Mesenchymal stem cell (in vitro differentiated cells and primary cell): ENCODE measurements around the gene CNOT6L.

ENCODE experiments used
- DNase-seq: peaks from one replicate; pipeline ENCODE4 v3.0.0-alpha.2; 2013
- H2AFZ ChIP-seq: one replicate; pipeline ENCODE4 v1.6.1; 2013; ENCODE audit warnings: low read depth, mild to moderate bottlenecking, control low read depth, inconsistent platforms, low read length, moderate library complexity
- H2AK5ac ChIP-seq: 2 replicates; pipeline ENCODE4 v1.6.1; 2013; ENCODE audit warnings: low read length, moderate library complexity, mild to moderate bottlenecking, inconsistent platforms; ENCODE audit not compliant: severe bottlenecking
- H2BK120ac ChIP-seq: one replicate; pipeline ENCODE4 v1.6.1; 2013; ENCODE audit warnings: low read depth, mild to moderate bottlenecking, inconsistent platforms, low read length, moderate library complexity
- H2BK12ac ChIP-seq, 2 experiments: one replicate each; pipeline ENCODE4 v1.6.1; 2013; ENCODE audit warnings: inconsistent platforms in 2 of 2, low read length in 2 of 2, mild to moderate bottlenecking in 2 of 2, moderate library complexity in 2 of 2, control low read depth in 1 of 2
- H2BK15ac ChIP-seq: one replicate; pipeline ENCODE4 v1.6.1; 2013; ENCODE audit warnings: mild to moderate bottlenecking, low read depth, inconsistent platforms; ENCODE audit not compliant: poor library complexity, severe bottlenecking
- H2BK5ac ChIP-seq: 2 replicates; pipeline ENCODE4 v1.6.1; 2013; ENCODE audit warnings: low read depth, mild to moderate bottlenecking, low read length, control low read depth, inconsistent platforms; ENCODE audit not compliant: poor library complexity, severe bottlenecking
- H3K14ac ChIP-seq, 2 experiments: one replicate each; pipeline ENCODE4 v1.6.1; 2013; ENCODE audit warnings: inconsistent platforms in 2 of 2, low read length in 2 of 2, control low read depth in 1 of 2, mild to moderate bottlenecking in 1 of 2, moderate library complexity in 1 of 2
- H3K18ac ChIP-seq, 2 experiments: one replicate each; pipeline ENCODE4 v1.6.1; 2013; ENCODE audit warnings: inconsistent platforms in 2 of 2, low read length in 2 of 2, control low read depth in 1 of 2, low read depth in 1 of 2, mild to moderate bottlenecking in 1 of 2
- H3K23ac ChIP-seq, 2 experiments: one replicate each; pipeline ENCODE4 v1.6.1; 2013; ENCODE audit warnings: inconsistent platforms in 2 of 2, low read length in 2 of 2, mild to moderate bottlenecking in 2 of 2, moderate library complexity in 2 of 2, control low read depth in 1 of 2
- H3K27ac ChIP-seq: 2 replicates; pipeline ENCODE4 v1.5.1; 2013; ENCODE audit warnings: mild to moderate bottlenecking, moderate library complexity, low read length, control low read depth, inconsistent platforms; ENCODE audit not compliant: poor library complexity, severe bottlenecking
- H3K27me3 ChIP-seq, 2 experiments: 2 replicates each; pipeline versions ENCODE4 v1.6.1 to v1.7.0; 2013; ENCODE audit warnings: low read length in 2 of 2, mild to moderate bottlenecking in 2 of 2, moderate library complexity in 2 of 2, control low read depth in 1 of 2, inconsistent platforms in 1 of 2; ENCODE audit not compliant: control insufficient read depth in 1 of 2, insufficient read depth in 1 of 2
- H3K36me3 ChIP-seq, 2 experiments: 2 replicates each; pipeline versions ENCODE4 v1.6.1 to v1.7.0; 2013; ENCODE audit warnings: low read length in 2 of 2, control low read depth in 1 of 2, inconsistent platforms in 1 of 2, low read depth in 1 of 2, mild to moderate bottlenecking in 1 of 2; ENCODE audit not compliant: insufficient read depth in 2 of 2, control insufficient read depth in 1 of 2
- H3K4ac ChIP-seq, 2 experiments: one replicate each; pipeline ENCODE4 v1.6.1; 2013; ENCODE audit warnings: inconsistent platforms in 2 of 2, low read length in 2 of 2, mild to moderate bottlenecking in 2 of 2, moderate library complexity in 2 of 2, control low read depth in 1 of 2, low read depth in 1 of 2
- H3K4me1 ChIP-seq: 2 replicates; pipeline ENCODE4 v1.6.1; 2013; ENCODE audit warnings: low read depth, low read length, control low read depth; ENCODE audit not compliant: control insufficient read depth, insufficient read depth
- H3K4me2 ChIP-seq: 2 replicates; pipeline ENCODE4 v1.6.1; 2013; ENCODE audit warnings: low read length, mild to moderate bottlenecking, inconsistent platforms; ENCODE audit not compliant: poor library complexity, severe bottlenecking
- H3K4me3 ChIP-seq, 2 experiments: 2 replicates each; pipeline versions ENCODE4 v1.5.1 to v1.7.0; 2013; ENCODE audit warnings: low read length in 2 of 2, mild to moderate bottlenecking in 2 of 2, control low read depth in 1 of 2, low read depth in 1 of 2; ENCODE audit not compliant: insufficient read depth in 1 of 2
- H3K79me1 ChIP-seq: replicated peaks from 2 replicates; pipeline ENCODE4 v1.6.1; 2013; ENCODE audit warnings: mild to moderate bottlenecking, control low read depth, low read length, inconsistent platforms; ENCODE audit not compliant: poor library complexity, severe bottlenecking
- H3K9ac ChIP-seq: 2 replicates; pipeline ENCODE4 v1.7.0; 2013; ENCODE audit warnings: mild to moderate bottlenecking, low read length, moderate library complexity
- H3K9me3 ChIP-seq: 2 replicates; pipeline ENCODE4 v1.7.0; 2013; ENCODE audit warnings: mild to moderate bottlenecking, low read length; ENCODE audit not compliant: control insufficient read depth
- H4K8ac ChIP-seq: one replicate; pipeline ENCODE4 v1.6.1; 2013; ENCODE audit warnings: inconsistent platforms, mild to moderate bottlenecking, low read length, moderate library complexity
- H4K91ac ChIP-seq: one replicate; pipeline ENCODE4 v1.6.1; 2013; ENCODE audit warnings: mild to moderate bottlenecking, low read length, inconsistent platforms
- WGBS: methylation state at CpG from one replicate; pipeline ENCODE4 v1.1.7; 2013; ENCODE audit warnings: mixed read lengths; 5-methylcytosine and 5-hydroxymethylcytosine counted together

CNOT6L gene

DNA sequence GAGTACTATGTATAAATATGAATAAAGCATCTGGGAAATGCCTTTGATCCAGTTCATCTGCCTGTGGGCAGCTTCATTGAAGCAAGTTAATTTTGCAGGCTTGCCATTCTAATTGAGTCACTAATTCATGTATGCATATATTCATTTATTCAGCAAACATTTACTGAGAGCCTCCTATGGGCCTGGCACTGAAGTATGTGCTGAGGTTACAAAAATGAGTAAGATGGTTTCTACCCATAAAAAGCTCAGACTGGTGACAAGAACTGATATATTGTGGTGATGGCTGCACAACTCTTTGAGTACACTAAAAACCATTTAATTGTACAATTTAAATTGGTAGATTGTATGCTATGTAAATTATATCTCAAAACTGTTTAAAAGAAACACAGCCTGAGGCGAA is 42.3 kb upstream of the CNOT6L start:
- 95% methylated on average over 1 of the region's 1 CpG for WGBS
- H3K4me1 ChIP-seq = peaks cover 2% of the 10 kb centered on the region
- H3K36me3 ChIP-seq = peaks cover 0 to 2% of the 10 kb centered on the region in 2 experiments
- no peaks in the 10 kb centered on the region for H3K9me3 ChIP-seq
- no peaks in the 10 kb centered on the region for H3K27me3 ChIP-seq
- H4K91ac ChIP-seq = no peak overlapping the region
- H3K4me3 ChIP-seq = peak overlapping the region in 1 of 2 experiments; percentile 98
- no peak overlapping the region for H2AK5ac ChIP-seq
- no peak overlapping the region for H3K18ac ChIP-seq
- H3K4me2 ChIP-seq = no peak overlapping the region
- DNase-seq = no peak
- no peak overlapping the region for H3K27ac ChIP-seq
- H3K4ac ChIP-seq = no peak overlapping the region
- H2BK120ac ChIP-seq = no peak overlapping the region
- no peak overlapping the region for H3K14ac ChIP-seq
- no peak overlapping the region for H2BK5ac ChIP-seq
- no peak overlapping the region for H4K8ac ChIP-seq
- H3K23ac ChIP-seq = no peak overlapping the region
- H2BK12ac ChIP-seq = no peak overlapping the region
- no peak overlapping the region for H2AFZ ChIP-seq
- peak overlapping the region; percentile 100 for H3K9ac ChIP-seq
- peaks cover 8% of the 10 kb centered on the region for H3K79me1 ChIP-seq
- H2BK15ac ChIP-seq = no peak overlapping the region

DNA sequence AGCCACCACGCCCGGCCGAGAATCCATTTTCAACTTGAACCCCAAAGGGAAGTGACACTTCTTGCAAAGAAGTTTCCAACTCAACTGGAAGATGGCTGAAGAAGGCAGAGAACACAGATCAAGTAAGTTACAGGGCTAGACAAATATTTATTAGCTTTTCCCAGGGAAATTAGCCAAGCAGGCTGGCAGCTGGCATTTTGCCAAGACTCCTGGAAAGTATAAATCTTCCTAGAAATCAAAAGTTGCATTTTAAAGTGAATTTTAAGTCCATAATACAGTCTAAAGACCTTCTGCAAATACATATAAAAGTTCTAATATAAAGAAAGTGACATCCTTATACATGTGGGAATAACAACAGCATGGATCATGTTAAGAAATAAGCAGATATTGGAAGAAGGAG is 40.1 kb upstream of the CNOT6L start:
- Histone ChIP-seq H2AFZ (no peak overlapping the region), H2BK12ac (no peak overlapping the region), H3K79me1 (no peaks in the 10 kb centered on the region), H3K18ac (no peak overlapping the region), H3K9ac (no peak overlapping the region), H3K27me3 (no peaks in the 10 kb centered on the region), H3K4ac (no peak overlapping the region), H3K27ac (no peak overlapping the region), H3K23ac (no peak overlapping the region), H4K8ac (no peak overlapping the region), H2BK15ac (no peak overlapping the region), H3K14ac (no peak overlapping the region), H3K4me1 (no peaks in the 10 kb centered on the region), H3K9me3 (no peaks in the 10 kb centered on the region), H3K36me3 (no peaks in the 10 kb centered on the region), H3K4me3 (no peak overlapping the region), H2AK5ac (no peak overlapping the region), H4K91ac (no peak overlapping the region), H2BK120ac (no peak overlapping the region), H2BK5ac (no peak overlapping the region), H3K4me2 (no peak overlapping the region)
- 100% methylated on average over 2 of the region's 3 CpGs for WGBS
- DNase-seq = no peak

DNA sequence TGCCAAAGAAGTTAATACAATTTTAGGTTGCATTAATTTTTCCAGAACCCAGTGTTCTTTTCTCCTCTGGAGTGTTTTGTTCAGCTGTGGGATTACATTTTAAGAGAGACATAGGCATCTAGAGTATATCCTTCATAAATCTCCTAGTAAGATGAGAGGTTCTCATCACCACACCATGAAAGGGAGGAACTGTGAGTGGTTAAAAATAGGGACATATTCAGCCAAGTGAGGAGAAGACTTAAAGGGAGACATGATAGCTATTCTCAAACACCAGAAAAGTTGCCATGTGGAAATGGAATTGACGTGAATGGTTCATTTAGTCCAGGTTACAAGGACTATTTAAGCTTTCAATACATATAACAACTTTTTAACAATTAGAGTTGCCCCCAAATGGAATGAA is 37.0 kb upstream of the CNOT6L start:
- no peaks in the 10 kb centered on the region for H3K4me1 ChIP-seq
- WGBS = no CpG with 5 or more reads among the region's 1 CpG
- H3K4me3 ChIP-seq = no peak overlapping the region
- H3K27ac ChIP-seq = no peak overlapping the region
- no peak overlapping the region for H3K9ac ChIP-seq
- H2AK5ac ChIP-seq = no peak overlapping the region
- no peaks in the 10 kb centered on the region for H3K27me3 ChIP-seq
- H3K4ac ChIP-seq = no peak overlapping the region
- H4K8ac ChIP-seq = no peak overlapping the region
- no peaks in the 10 kb centered on the region for H3K36me3 ChIP-seq
- H2BK15ac ChIP-seq = no peak overlapping the region
- H3K14ac ChIP-seq = no peak overlapping the region
- no peak overlapping the region for H2AFZ ChIP-seq
- no peaks in the 10 kb centered on the region for H3K79me1 ChIP-seq
- H2BK120ac ChIP-seq = no peak overlapping the region
- no peak overlapping the region for H3K23ac ChIP-seq
- no peak overlapping the region for H2BK12ac ChIP-seq
- no peak for DNase-seq
- no peak overlapping the region for H4K91ac ChIP-seq
- H2BK5ac ChIP-seq = no peak overlapping the region
- H3K9me3 ChIP-seq = no peaks in the 10 kb centered on the region
- H3K18ac ChIP-seq = no peak overlapping the region
- no peak overlapping the region for H3K4me2 ChIP-seq

DNA sequence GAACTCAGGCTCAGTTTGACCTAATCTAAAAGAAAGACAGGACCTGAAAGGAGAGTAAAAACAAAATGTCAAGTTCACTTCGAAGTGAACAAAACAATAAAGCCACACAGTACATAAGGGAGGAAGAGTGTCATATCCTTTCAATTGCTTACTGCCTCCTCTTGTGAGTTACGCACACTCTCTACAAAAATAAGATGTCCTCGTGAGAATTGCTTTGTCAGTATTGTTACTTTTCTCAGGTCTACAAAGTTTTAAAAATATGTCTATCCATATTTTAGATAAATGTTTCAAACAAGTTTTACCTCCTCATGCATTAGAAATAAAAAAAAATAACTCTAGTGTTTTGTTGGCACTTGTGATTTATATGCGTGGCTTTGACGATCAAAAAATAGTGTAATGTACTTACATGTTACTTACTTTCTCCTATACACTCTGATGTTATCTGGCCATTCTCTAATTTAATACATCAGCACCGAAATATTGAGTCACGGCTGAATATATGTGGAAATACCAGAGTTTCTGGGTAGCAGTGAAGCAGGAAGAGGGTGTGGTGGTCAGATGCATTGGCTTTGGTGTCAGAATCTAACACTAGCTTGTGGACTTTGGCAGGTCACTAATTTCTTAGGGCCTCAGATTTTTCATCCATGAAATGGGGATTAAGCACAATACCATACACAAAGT is 35.4 kb upstream of the CNOT6L start:
- H2BK120ac ChIP-seq = no peak overlapping the region
- no peak overlapping the region for H4K8ac ChIP-seq
- H3K79me1 ChIP-seq = no peaks in the 10 kb centered on the region
- DNase-seq = no peak
- no peaks in the 10 kb centered on the region for H3K36me3 ChIP-seq
- H3K4me1 ChIP-seq = no peaks in the 10 kb centered on the region
- H2BK15ac ChIP-seq = no peak overlapping the region
- no peak overlapping the region for H2AK5ac ChIP-seq
- no peak overlapping the region for H4K91ac ChIP-seq
- no peak overlapping the region for H3K9ac ChIP-seq
- H3K18ac ChIP-seq = no peak overlapping the region
- no peaks in the 10 kb centered on the region for H3K9me3 ChIP-seq
- no peak overlapping the region for H3K14ac ChIP-seq
- H3K4ac ChIP-seq = no peak overlapping the region
- no peak overlapping the region for H3K4me2 ChIP-seq
- no peaks in the 10 kb centered on the region for H3K27me3 ChIP-seq
- H2BK5ac ChIP-seq = no peak overlapping the region
- no peak overlapping the region for H3K23ac ChIP-seq
- 60% methylated on average over 1 of the region's 7 CpGs for WGBS
- H2AFZ ChIP-seq = no peak overlapping the region
- H2BK12ac ChIP-seq = no peak overlapping the region
- no peak overlapping the region for H3K4me3 ChIP-seq
- no peak overlapping the region for H3K27ac ChIP-seq
